GM12878 (cell line): ENCODE data around the gene VARS1. TPM values are rescaled to one million over a fixed set of nuclear protein-coding genes. Genes with fewer than 3 reads are reported as not detected.

Source experiments
- BHLHE40 ChIP-seq, 2 experiments: fragments of 450-650 bp in 1 of 2; IDR thresholded peaks; 2 replicates each; pipeline ENCODE4 v1.6.1; 2011 to 2017; ENCODE audit warnings: low read depth in 2 of 2, borderline replicate concordance in 1 of 2, improper control_type of control experiment in 1 of 2, low read length in 1 of 2, mild to moderate bottlenecking in 1 of 2
- CEBPZ ChIP-seq: fragments of 150-350 bp; IDR thresholded peaks from 2 replicates; pipeline ENCODE4 v1.6.1; 2016; ENCODE audit warnings: low read depth, low read length
- E2F4 ChIP-seq: IDR thresholded peaks from 2 replicates; pipeline ENCODE4 v1.6.1; 2012; ENCODE audit warnings: low read depth, low read length, improper control_type of control experiment
- FOS ChIP-seq: IDR thresholded peaks from 3 replicates; pipeline ENCODE4 v1.6.1; 2011; ENCODE audit warnings: borderline replicate concordance; ENCODE audit not compliant: insufficient read length; ENCODE audit errors: extremely low read depth
- HDGF ChIP-seq: fragments of 450-650 bp; IDR thresholded peaks from 2 replicates; pipeline ENCODE4 v1.6.1; 2016; ENCODE audit warnings: antibody characterized with exemption
- MAX ChIP-seq: IDR thresholded peaks from 2 replicates; pipeline ENCODE4 v1.6.1; 2012; ENCODE audit warnings: low read depth, low read length, improper control_type of control experiment
- MEF2B ChIP-seq: fragments of 450-650 bp; IDR thresholded peaks from 2 replicates; pipeline ENCODE4 v1.6.1; 2018; ENCODE audit warnings: mild to moderate bottlenecking, moderate library complexity; ENCODE audit not compliant: partially characterized antibody, poor library complexity, severe bottlenecking
- MLLT1 ChIP-seq: fragments of 450-650 bp; IDR thresholded peaks from 2 replicates; pipeline ENCODE4 v1.6.1; 2016; ENCODE audit warnings: mild to moderate bottlenecking
- MTA2 ChIP-seq: fragments of 450-650 bp; IDR thresholded peaks from 2 replicates; pipeline ENCODE4 v1.6.1; 2016; ENCODE audit warnings: low read depth, mild to moderate bottlenecking, moderate library complexity
- NR2F1 ChIP-seq: fragments of 450-650 bp; conservative IDR thresholded peaks from 2 replicates; pipeline ENCODE4 v1.6.1; 2017; ENCODE audit warnings: mild to moderate bottlenecking
- POLR2AphosphoS2 ChIP-seq: IDR thresholded peaks from 2 replicates; pipeline ENCODE4 v1.6.1; 2011; ENCODE audit warnings: low read depth, mild to moderate bottlenecking, low read length, improper control_type of control experiment, moderate library complexity
- RB1 ChIP-seq: fragments of 450-650 bp; formaldehyde crosslinking; IDR thresholded peaks from 2 replicates; pipeline ENCODE4 v1.6.1; 2017; ENCODE audit warnings: mild to moderate bottlenecking, borderline replicate concordance
- SMC3 ChIP-seq: IDR thresholded peaks from 2 replicates; pipeline ENCODE4 v1.6.1; 2011; ENCODE audit warnings: low read length, improper control_type of control experiment, borderline replicate concordance
- STAT3 ChIP-seq: IDR thresholded peaks from 2 replicates; pipeline ENCODE4 v1.6.1; 2011; ENCODE audit warnings: low read depth, low read length, improper control_type of control experiment
- polyA plus RNA-seq, 11 experiments: library from polyadenylated mRNA; depleted of rRNA in 4 of 11; unstranded in 6 of 11; stranded (reverse) in 5 of 11; fragments of >200 nt; fragmentation: Nextera tagmentation in 4 of 11; fragmentation: Illumina TruSeq in 1 of 11; extraction: Ambion mirVana in 4 of 11; extraction: Trizol in 1 of 11; gene quantifications; 1 replicate in 1 of 11; 2 replicates in 10 of 11; pipeline versions ENCODE4 v1.2.1 to v1.2.3, GENCODE V29; 2011 to 2016; ENCODE audit warnings: inconsistent platforms in 2 of 11, missing spikeins in 2 of 11, low read depth in 1 of 11
- total RNA-seq, 4 experiments: library from RNA; depleted of rRNA in 3 of 4; stranded (reverse); fragments of >200 nt in 3 of 4; fragmentation: Illumina TruSeq in 1 of 4; extraction: Trizol in 1 of 4; gene quantifications; 2 replicates each; pipeline versions ENCODE4 v1.2.1 to v1.2.3, GENCODE V29; 2013 to 2021
- TF ChIP-seq, protein P1 (sequence below): fragments of 450-650 bp; IDR thresholded peaks from 2 replicates; pipeline ENCODE4 v1.6.1; 2016; ENCODE audit warnings: mild to moderate bottlenecking
- TF ChIP-seq, protein P2 (sequence below): IDR thresholded peaks from 2 replicates; pipeline ENCODE4 v1.6.1; 2012; ENCODE audit warnings: low read length, inconsistent platforms
- TF ChIP-seq, protein P3 (sequence below): IDR thresholded peaks from 2 replicates; pipeline ENCODE4 v1.6.1; 2011; ENCODE audit warnings: borderline replicate concordance, low read depth, mild to moderate bottlenecking, moderate library complexity, low read length; ENCODE audit not compliant: insufficient read depth, poor library complexity, severe bottlenecking

VARS1 gene
- total and polyA plus RNA-seq, 10 of the 15 experiments (the other 5 are each of a cell fraction or from before 2014, with no cell fraction given): 1.2 to 243 (median 80.7) TPM

- no peak for TF ChIP-seq CEBPZ
- peak in 1 of 2 experiments; percentile 50; a peak in 1 of 4 replicates for TF ChIP-seq BHLHE40 (IDR thresholded peaks at IDR 0.05; ENCODE audit: borderline replicate concordance in 1 of 2, low read depth in 2 of 2, low read length in 1 of 2)
- TF ChIP-seq MTA2: peak; percentile 38
- TF ChIP-seq HDGF: peak; percentile 88; the same call in 1 of the 2 replicates
- peak; percentile 48 for TF ChIP-seq MEF2B
- TF ChIP-seq, protein P1, sequence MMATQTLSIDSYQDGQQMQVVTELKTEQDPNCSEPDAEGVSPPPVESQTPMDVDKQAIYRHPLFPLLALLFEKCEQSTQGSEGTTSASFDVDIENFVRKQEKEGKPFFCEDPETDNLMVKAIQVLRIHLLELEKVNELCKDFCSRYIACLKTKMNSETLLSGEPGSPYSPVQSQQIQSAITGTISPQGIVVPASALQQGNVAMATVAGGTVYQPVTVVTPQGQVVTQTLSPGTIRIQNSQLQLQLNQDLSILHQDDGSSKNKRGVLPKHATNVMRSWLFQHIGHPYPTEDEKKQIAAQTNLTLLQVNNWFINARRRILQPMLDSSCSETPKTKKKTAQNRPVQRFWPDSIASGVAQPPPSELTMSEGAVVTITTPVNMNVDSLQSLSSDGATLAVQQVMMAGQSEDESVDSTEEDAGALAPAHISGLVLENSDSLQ: peak; percentile 4; the same call in 1 of the 2 replicates
- peak; percentile 93 for TF ChIP-seq POLR2AphosphoS2
- peak; percentile 5 for TF ChIP-seq MAX
- no peak for TF ChIP-seq STAT3
- TF ChIP-seq RB1: peak; percentile 87
- peak; percentile 46 for TF ChIP-seq MLLT1
- no peak for TF ChIP-seq FOS
- TF ChIP-seq E2F4: peak; percentile 47; the same call in 1 of the 2 replicates
- TF ChIP-seq, protein P2, sequence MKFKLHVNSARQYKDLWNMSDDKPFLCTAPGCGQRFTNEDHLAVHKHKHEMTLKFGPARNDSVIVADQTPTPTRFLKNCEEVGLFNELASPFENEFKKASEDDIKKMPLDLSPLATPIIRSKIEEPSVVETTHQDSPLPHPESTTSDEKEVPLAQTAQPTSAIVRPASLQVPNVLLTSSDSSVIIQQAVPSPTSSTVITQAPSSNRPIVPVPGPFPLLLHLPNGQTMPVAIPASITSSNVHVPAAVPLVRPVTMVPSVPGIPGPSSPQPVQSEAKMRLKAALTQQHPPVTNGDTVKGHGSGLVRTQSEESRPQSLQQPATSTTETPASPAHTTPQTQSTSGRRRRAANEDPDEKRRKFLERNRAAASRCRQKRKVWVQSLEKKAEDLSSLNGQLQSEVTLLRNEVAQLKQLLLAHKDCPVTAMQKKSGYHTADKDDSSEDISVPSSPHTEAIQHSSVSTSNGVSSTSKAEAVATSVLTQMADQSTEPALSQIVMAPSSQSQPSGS: peak; percentile 20; the same call in 1 of the 2 replicates
- TF ChIP-seq NR2F1: peak; percentile 69
- TF ChIP-seq, protein P3, sequence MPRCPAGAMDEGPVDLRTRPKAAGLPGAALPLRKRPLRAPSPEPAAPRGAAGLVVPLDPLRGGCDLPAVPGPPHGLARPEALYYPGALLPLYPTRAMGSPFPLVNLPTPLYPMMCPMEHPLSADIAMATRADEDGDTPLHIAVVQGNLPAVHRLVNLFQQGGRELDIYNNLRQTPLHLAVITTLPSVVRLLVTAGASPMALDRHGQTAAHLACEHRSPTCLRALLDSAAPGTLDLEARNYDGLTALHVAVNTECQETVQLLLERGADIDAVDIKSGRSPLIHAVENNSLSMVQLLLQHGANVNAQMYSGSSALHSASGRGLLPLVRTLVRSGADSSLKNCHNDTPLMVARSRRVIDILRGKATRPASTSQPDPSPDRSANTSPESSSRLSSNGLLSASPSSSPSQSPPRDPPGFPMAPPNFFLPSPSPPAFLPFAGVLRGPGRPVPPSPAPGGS: no peak
- TF ChIP-seq SMC3: 0 out of 2 replicates have a peak, but pooled peaks have one; percentile 2
Measured at GRCh38 chr6:31834367-31835250, 39.1 kb upstream of the VARS1 start (continued).
